Stimulated activated CD8-positive, alpha-beta memory T cell treated with anti-CD3 and anti-CD28 coated beads, Interleukin-7, amount 100 ng/mL, for 1 hour (primary cell): ENCODE measurements around the gene KCNIP3.

ENCODE experiments used
- DNase-seq, 2 donors: peaks; one replicate each; pipeline ENCODE4 v3.0.0-alpha.2; 2020; ENCODE audit warnings: low read depth in 2 of 2

The KCNIP3 gene

GRCh38 chr2:95274291-95275150, 22.6 kb upstream of the KCNIP3 start, which contains the start of gene PROM2:
TSS of gene PROM2 (plus strand) at chr2:95274449. CDS start at chr2:95274586, 137 bp downstream.
- DNase-seq: no peak

DNA sequence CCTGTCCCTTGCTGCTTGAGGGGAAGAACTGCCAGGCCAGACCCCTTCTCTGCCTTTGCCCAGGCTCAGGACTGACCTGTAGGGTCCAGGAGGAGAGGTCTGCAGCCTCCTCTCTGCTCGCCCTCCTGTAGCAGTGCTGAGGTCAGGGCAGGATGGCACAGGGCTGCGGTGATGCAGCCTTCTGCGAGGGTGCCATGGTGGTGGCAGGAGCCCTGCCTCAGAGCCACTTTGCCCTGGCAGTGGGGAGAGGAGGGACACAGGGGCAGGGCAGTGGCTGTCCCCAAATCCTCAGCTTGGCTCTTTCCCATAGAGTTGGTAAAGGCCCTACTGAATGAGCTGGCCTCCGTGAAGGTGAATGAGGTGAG, 22.0 kb upstream of the KCNIP3 start:
- DNase-seq: no peak

- no peak for DNase-seq
These were observed 21.4 kb upstream of the KCNIP3 start for GRCh38 chr2:95275601-95276243.

DNA sequence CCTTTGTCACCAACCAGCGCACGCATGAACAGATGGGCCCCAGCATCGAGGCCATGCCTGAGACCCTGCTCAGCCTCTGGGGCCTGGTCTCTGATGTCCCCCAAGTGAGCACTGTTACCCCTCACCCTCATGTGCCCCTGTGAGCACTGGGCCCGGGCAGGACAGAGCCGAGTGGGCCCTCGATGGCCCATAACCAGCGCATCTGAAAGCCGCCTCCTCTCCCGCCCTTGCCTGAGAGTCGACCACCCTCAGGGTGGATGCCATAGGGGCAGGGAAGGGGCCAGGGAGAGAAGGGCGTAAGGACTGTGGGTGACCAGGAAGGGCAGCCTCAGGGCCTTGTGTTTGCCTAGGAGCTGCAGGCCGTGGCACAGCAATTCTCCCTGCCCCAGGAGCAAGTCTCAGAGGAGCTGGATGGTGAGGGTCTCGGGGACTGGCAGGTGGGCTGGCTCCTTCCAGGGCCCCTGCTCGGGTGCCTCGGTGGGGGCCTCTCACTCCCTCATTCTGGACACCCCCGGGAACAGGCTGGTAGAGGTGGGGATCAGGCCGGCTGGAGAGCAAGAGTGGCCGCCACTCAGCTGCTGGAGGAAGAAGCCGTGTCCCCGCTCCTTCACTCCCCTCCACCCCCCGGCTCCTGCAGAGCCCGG, 20.8 kb upstream of the KCNIP3 start:
- DNase-seq: no peak

DNA sequence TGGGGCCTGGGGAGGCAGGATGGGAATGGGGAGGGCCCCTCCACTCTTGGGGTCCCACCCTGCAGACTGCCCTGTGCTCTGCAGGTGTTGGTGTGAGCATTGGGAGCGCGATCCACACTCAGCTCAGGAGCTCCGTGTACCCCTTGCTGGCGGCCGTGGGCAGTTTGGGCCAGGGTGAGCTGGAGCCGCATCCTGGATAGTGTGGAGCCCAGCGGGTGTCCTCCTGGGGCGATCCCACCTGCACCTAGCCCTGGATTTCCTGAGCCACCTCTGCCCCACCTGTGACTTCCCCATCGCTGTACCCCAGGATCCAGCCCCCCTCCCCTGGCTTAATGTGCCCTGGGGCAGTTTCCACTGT, 20.3 kb upstream of the KCNIP3 start:
- no peak for DNase-seq

DNA sequence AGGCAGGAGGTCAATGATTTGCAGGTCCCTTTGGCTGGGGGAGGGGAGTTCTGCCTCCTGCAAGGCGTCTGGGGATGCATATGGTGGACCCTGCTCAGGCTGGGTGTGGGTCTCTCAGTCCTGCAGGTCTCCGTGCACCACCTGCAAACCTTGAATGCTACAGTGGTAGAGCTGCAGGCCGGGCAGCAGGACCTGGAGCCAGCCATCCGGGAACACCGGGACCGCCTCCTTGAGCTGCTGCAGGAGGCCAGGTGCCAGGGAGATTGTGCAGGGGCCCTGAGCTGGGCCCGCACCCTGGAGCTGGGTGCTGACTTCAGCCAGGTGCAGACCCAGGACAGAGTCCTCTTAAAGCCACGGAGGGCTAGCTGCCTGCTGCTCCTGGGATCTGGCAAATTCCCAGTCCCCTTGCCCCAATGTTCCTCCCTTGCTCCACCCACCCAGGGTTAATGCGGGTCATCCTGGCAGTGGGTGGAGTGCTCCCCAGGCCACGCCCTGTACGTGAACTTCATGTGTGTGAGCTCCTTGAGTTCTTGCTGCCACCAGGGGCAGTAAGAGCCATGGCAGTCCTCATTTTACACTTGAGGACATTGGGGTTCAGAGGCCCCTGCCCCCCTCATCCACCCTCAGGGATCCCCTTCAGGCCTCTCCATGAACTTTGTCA, 19.8 kb upstream of the KCNIP3 start:
- no peak for DNase-seq

GRCh38 chr2:95278051-95278471, 19.1 kb upstream of the KCNIP3 start:
- no peak for DNase-seq

DNA sequence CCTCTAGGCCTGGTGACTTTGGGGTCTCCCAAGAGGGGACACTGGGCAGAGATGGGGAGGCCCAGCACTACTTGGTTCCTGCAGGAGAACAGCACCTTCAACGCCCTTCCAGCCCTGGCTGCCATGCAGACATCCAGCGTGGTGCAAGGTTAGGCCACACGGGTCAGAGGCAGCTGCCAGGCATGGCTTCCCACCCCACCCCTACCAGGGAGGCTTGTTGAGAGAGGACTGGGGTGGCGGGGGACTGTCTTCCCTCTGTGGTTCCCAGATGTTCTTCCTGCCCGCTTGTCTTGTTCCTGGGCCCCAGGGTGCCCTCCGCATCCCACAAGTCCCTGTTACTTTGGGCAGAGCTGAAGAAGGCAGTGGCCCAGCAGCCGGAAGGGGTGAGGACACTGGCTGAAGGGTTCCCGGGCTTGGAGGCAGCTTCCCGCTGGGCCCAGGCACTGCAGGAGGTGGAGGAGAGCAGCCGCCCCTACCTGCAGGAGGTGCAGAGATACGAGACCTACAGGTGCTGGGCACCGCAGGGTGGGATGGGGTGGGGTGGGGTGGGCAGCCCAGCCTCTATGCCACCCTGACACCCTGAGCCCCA, 18.4 kb upstream of the KCNIP3 start:
- no peak for DNase-seq

DNA sequence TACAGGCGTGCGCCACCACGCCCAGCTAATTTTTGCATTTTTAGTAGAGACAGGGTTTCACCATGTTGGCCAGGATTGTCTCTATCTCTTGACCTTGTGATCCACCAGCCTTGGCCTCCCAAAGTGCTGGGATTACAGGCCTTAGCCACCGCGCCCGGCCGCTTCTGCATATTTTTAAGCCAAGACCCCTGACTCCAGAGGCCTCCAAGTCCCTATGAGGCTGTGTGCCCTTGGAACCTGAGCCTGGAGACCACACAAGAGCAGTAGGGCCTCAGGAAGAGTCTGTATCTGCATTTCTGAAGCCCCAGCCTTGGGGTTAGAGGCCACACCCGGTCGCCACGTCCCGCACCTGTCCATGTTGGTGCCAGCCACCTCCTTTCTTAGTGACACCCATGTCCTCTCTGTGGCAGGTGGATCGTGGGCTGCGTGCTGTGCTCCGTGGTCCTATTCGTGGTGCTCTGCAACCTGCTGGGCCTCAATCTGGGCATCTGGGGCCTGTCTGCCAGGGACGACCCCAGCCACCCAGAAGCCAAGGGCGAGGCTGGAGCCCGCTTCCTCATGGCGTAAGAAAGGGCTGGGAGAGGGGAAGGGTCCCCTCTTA, 17.6 kb upstream of the KCNIP3 start:
- no peak for DNase-seq

- no peak for DNase-seq
These were observed 16.1 kb upstream of the KCNIP3 start for GRCh38 chr2:95281071-95281470.

DNA sequence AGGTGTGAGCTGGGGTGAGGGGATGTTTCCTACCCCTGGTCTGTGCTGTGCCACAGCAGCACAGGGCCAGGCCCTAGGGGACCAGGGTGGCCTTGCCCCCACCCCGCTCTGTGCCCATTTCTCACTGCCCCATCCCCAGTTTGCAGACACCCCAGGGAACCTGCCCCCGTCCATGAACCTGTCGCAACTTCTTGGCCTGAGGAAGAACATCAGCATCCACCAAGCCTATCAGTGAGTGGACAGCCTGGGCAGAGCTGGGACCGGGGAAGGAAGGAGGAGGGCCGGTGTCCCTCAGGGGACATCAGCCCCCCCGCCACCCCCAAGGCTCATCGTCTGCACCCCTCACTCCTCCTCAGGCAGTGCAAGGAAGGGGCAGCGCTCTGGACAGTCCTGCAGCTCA, 15.4 kb upstream of the KCNIP3 start:
- no peak for DNase-seq

DNA sequence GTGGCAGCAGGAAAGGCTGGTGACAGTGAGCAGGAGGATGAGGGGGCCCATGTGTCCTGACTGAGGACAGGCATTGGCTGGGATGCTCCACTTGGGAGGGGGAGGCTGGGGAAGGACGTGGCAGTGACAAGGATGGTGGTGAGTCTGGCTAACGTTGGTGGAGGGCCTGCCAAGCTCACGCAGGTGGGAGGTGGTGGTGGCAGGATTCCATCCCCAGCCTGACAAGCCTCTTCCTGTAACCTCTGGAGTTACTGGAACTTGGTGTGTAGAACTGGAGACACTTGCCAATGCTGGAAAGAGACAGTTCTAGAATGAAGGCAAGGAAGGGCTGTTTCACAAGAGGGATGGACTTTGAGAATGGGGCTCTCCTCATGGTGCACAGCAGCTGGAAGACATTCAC, 14.7 kb upstream of the KCNIP3 start:
- DNase-seq: no peak

DNA sequence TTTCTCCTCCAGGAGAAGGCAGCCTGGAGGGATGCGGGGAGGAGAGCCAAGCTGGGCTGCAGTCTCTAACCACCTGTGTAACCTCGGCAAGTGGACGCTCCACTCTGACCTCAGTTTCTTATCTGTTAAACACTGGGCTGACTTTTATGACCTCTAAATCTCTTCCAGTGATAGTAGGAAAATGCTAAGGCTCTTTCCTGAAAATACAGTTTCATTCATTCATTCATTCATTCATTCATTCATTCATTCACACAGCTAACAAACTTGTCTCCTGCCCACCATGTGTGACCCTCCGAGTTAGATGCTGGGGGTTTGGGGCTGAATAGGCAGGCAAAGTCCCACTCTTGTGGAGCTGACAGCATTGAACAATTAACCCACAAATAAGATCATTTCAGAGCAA, 13.6 kb upstream of the KCNIP3 start:
- DNase-seq: no peak

DNA sequence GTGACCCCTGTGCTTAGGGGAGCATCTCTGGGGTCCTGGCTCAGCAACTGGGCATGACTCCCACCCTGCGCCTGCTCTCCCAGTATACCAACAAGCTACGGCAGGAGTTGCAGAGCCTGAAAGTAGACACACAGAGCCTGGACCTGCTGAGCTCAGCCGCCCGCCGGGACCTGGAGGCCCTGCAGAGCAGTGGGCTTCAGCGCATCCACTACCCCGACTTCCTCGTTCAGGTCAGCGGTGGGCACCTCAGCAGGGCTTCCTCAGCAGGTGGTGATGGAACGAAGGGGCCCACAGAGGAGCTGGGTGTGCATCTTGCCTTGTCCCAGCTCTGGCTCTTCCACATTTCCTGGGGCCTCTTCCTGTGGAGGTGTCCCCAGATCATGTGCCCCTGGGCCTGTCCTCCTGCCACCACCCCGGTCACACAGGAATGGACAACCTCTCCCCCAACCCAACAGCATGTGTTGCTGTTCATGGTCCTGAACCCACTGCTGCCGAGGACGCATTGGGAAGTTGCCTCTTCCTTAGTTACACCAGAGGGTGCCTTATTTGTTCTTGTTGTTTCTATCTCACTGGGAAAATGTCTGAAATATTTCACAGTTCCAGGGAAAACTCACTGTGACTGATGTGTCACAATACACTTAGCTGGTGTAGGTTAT, 12.1 kb upstream of the KCNIP3 start:
- no peak for DNase-seq

GRCh38 chr2:95285542-95285932, 11.6 kb upstream of the KCNIP3 start:
- no peak for DNase-seq

DNA sequence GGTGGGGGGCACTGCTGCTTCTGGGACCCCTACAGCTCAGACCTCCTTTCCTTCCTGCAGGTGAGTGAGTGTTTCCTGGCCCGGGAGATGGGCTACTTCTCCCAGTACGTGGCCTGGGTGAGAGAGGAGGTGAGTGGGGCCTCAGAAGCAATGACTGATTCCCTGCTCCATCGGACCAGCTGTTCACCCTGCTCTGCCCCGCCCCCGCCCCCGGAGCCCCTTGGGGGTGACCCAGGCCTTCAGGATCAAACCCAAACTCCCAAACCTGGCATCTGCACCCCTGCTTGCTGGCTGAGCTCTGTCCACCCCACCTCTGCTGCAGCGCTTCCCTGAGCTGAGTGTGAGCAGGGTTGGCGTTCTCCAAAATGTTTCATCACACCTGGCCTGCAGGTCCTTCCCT, 9.8 kb upstream of the KCNIP3 start:
- no peak for DNase-seq

DNA sequence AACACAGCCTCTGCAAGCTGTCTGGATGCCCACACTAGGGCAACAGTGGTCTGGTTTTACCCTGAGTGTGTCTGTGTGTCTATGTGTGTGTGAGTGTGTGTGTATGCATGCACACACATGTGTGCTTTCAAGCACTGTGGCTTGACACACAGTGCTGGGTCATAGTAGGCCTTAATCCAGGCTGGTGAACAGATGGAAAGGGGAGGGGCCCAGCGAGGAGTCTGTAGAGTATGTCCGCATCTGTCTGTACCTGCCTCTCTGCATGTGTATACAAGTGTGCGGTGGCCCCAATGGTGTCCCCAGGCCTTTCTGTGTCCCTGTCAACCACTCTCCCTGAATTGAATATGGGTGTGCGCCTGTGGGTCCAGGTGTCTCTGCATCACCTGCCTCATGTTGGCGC, 9.3 kb upstream of the KCNIP3 start:
- DNase-seq: no peak

GRCh38 chr2:95289253-95289652, 7.9 kb upstream of the KCNIP3 start:
- no peak for DNase-seq

GRCh38 chr2:95291222-95291621, 5.9 kb upstream of the KCNIP3 start:
- DNase-seq: no peak

DNA sequence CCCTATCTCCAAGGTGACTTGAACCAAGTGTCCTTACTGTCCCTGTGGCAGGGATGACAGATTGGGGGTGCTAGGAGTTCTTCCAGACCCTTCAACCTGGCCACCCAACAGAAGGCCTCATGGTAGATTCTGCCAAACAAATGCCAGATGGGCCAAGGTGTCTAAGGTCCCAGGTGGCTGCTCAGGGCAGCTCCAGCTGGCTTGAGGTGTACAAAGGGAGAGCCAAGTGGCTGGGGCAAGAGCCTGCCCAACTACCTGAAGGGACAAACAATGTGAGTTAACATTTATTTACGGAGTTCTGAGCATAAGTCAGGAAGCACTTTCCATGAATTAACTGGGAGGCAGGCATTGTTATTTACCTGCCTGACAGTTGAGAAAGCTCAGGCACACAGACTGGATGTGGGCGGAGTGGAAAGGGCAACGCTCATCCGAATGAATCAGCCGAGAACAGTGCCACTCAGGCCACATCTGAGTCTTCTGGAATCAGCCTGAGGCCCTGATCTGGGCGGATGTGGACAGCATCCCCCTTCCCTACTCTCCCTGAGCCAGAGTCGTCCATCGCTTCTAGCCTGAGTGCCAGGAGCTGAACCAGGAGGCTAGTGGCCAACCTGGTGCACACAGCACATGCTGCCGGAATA, 4.4 kb upstream of the KCNIP3 start:
- DNase-seq: no peak
